22Rv1 (cell line): Measurements from ENCODE around the gene GATM.

Source experiments
- H3K27ac ChIP-seq: fragments of 450-650 bp; 2 replicates; pipeline ENCODE4 v1.5.1; 2017
- ZFX ChIP-seq: fragments of 450-650 bp; IDR thresholded peaks from 2 replicates; pipeline ENCODE4 v1.6.1; 2017; ENCODE audit warnings: antibody characterized with exemption, borderline replicate concordance
- TF ChIP-seq, protein P1 (sequence below): fragments of 450-650 bp; IDR thresholded peaks from 2 replicates; pipeline ENCODE4 v1.5.1; 2017; ENCODE audit warnings: mild to moderate bottlenecking

Gene GATM

GRCh38 chr15:45407786-45408185, 29.4 kb upstream of the GATM start:
- no peak overlapping the region for H3K27ac ChIP-seq
- TF ChIP-seq ZFX = no peak
- TF ChIP-seq, protein P1, sequence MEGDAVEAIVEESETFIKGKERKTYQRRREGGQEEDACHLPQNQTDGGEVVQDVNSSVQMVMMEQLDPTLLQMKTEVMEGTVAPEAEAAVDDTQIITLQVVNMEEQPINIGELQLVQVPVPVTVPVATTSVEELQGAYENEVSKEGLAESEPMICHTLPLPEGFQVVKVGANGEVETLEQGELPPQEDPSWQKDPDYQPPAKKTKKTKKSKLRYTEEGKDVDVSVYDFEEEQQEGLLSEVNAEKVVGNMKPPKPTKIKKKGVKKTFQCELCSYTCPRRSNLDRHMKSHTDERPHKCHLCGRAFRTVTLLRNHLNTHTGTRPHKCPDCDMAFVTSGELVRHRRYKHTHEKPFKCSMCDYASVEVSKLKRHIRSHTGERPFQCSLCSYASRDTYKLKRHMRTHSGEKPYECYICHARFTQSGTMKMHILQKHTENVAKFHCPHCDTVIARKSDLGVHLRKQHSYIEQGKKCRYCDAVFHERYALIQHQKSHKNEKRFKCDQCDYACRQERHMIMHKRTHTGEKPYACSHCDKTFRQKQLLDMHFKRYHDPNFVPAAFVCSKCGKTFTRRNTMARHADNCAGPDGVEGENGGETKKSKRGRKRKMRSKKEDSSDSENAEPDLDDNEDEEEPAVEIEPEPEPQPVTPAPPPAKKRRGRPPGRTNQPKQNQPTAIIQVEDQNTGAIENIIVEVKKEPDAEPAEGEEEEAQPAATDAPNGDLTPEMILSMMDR = no peak

DNA sequence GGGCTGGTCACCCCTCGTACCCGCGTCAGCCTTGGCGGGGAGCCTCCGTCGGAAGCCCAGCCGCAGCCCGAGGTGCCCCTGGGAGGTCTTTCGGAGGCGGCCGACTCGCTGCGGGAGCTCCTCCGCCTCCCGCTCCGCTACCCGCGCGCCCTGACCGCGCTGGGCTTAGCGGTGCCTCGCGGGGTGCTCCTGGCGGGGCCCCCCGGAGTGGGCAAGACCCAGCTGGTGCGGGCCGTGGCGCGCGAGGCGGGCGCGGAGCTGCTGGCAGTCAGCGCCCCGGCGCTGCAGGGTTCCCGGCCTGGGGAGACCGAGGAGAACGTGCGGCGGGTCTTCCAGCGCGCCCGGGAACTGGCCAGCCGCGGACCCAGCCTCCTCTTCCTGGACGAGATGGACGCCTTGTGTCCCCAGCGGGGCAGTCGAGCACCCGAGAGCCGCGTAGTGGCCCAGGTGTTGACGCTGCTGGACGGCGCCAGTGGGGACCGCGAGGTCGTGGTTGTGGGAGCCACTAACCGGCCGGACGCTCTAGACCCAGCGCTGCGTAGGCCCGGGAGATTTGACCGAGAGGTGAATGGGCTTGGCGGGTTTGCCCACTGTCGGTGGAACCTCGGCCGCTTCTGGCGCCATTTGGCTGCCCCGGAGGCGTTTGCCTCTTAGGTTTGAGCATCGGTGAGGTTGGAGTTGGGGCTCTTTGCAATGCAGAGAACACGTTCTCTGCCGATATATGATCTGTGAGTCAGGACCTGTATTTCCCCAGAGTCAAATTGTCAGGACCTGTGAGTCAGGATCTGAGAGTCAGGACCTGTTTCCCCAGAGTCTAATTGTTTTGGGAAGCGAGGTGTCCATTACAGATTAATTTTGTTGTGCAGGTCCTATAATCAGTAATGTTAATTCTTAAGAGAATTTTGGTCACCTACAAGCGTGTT, 24.9 kb upstream of the GATM start:
- peak overlapping the region; percentile 80 for H3K27ac ChIP-seq

DNA sequence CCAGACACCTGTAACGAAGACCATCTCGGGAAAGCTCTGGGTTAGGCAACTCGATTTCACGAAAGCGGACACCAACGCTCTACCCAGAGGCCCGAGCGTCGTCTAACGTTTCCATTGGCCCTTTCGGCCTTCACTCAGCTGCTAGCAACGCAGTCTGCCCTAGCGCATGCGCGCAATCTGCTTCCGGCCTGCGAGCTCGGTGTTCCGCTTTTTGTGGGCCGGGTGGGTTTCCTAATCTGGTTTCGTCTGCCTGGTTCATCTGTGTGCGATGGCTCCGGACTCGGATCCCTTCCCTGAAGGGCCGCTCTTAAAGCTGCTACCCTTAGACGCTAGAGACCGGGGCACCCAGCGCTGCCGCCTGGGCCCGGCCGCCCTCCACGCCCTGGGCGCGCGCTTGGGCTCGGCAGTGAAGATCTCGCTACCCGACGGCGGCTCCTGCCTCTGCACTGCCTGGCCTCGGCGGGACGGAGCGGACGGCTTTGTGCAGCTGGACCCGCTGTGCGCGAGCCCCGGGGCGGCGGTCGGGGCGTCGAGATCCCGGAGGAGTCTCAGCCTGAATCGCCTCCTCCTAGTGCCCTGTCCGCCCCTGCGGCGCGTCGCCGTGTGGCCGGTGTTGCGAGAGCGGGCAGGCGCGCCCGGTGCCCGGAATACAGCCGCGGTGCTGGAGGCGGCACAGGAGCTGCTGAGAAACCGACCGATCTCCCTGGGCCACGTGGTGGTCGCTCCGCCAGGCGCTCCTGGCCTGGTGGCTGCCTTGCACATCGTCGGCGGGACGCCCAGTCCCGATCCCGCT, 24.0 kb upstream of the GATM start:
- TF ChIP-seq, protein P1 = no peak
- no peak for TF ChIP-seq ZFX
- H3K27ac ChIP-seq = peak overlapping the region; percentile 80

More for the DNA sequence above, 24.9 kb upstream of the GATM start:
- TF ChIP-seq, protein P1 = no peak
- no peak for TF ChIP-seq ZFX

- TF ChIP-seq, protein P1 = no peak
- no peak for TF ChIP-seq ZFX
- H3K27ac ChIP-seq = peak overlapping the region; percentile 80
Observed at GRCh38 chr15:45401665-45402161, 23.4 kb upstream of the GATM start.

DNA sequence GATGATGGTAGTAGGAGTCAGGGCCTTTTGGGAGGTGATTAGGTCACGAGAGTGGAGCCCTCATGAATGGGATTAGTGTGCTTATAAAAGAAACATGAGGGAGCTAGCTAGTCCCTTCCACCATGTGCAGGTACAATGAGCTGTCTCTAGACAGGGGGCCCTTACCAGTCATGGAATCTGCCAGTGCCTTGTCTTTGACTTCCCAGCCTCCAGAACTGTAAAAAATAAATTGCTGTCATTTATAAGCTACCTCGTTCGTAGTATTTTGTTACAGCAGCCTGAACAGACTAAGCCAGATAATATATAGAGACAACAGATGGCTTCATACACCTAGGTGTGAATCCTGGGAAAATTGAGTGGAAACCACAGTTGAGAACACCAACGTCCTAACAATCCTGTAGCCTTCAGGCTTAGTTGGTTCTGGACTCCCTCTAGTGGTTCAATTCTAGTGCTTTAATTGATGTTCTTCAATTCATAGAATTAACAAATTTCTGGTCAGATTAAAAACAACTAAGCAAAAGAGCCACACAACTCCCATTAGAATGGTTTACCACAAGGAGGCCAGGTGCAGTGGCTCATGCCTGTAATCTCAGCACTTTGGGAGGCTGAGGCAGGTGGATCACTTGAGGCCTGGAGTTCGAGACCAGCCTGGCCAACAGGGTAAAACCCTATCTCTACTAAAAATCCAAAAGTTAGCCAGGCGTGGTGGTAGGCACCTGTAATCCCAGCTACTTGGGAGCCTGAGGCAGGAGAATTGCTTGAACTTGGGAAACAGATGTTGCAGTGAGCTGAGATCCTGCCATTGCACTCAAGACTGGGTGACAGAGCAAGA, 21.3 kb upstream of the GATM start:
- no peak overlapping the region for H3K27ac ChIP-seq
- TF ChIP-seq, protein P1 = peak; percentile 81
- no peak for TF ChIP-seq ZFX

- no peak for TF ChIP-seq ZFX
- TF ChIP-seq, protein P1 = no peak
Observed at GRCh38 chr15:45397116-45397665, 18.8 kb upstream of the GATM start.

More at GRCh38 chr15:45397116-45397665, 18.8 kb upstream of the GATM start:
- no peak overlapping the region for H3K27ac ChIP-seq
